ENCODE measurements around the gene PDZD7.

PDZD7 gene

GRCh38 chr10:101061624-101062231, 30.8 kb upstream of the PDZD7 start, which contains the start of gene KAZALD1:
Gene KAZALD1, plus strand, starts transcription at chr10:101061989. Its CDS starts 604 bp downstream, at chr10:101062593.
- peak; percentile 69 for DNase-seq (ENCODE audit: low read depth)

DNA sequence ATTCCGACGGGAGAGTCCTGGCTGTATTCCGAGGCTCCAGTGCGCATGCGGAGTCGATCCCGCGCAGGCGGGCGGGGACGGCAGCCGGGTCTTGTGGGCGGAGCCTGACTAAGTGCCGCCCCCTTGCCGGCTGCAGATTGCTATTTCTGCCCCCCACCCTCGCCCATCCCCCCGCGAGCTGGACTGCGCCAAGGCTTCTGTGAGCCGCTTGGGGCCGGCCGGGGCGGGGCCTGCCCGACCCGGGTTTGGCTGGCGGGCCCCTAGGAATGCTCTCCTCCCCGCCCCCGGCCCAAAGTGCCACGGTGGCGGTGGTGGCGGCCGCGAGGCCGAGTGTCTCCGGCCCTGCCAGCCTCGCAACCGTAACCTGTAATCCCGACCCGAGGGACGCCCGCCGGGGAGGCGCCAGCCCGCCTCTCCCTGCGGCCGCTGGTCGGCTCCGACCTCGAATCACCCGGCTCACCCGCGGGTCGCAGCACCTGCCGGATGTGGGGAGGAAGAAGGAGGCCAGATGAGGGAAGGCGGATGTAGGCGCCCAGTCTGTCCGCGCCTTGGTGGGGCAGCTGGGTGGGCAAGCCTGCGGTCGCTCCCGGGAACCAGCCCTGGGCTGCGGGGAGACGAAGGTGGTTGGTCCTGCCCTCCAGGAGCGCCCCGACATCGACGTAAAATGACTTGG, 30.2 kb upstream of the PDZD7 start:
- peak; percentile 90 for DNase-seq (ENCODE audit: low read depth)

GRCh38 chr10:101060036-101060950, 29.4 kb upstream of the PDZD7 start:
- peak; percentile 90 for DNase-seq (ENCODE audit: low read depth)

DNA sequence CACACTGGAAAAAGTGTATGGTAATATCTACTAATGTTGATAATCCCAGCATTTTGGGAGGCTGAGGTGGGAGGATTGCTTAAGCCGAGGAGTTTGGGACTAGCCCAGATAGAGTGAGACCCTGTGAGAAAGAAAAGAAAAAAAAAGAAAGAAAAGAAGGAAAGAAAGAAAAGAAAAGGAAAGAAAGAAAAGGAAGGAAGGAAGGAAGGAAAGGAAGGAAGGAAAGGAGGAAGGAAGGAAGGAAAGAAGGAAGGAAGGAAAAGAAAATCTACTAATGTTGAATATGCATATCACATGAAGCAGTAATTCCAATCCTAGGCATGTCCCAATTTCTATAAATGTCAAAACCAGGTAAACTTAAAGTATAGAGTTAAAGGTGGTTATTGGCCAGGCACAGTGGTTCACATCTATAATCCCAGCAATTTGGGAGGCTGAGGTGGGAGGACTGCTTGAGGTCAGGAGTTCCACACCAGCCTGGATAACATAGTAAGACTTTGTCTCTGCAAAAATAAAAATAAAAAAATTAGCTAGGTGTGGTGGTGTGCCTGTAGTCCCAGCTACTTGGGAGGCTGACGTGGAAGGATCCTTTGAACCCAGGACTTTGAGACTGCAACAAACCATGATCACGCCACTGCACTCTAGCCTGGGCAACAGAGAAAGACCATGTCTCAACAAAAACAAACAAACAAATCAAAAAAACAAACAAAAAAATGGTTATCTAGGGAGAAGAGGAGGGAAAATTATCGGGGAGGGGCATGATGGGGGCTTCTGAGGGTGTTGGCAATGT, 25.6 kb upstream of the PDZD7 start:
- DNase-seq (ENCODE audit: low read depth) = no peak

DNA sequence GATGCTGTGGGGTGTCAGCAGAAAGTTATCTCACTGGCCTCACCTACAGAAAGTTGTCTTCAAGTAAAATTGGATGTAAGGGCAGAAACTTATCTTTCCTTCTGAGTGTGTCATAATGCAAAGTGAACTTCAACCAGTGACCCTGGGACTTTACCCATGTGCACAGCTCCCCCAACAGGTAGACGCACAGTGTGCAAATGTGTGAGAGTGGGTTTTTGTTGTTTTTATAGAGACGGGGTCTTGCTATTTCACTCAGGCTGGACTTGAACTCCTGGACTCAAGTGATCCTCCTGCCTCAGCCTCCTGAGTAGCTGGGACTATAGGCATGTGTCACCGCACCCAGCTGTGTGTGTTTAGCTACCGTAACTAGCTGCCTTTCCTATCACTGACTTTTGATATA, 24.5 kb upstream of the PDZD7 start:
- DNase-seq (ENCODE audit: low read depth) = no peak

- no peak for DNase-seq (ENCODE audit: low read depth)
Measured at GRCh38 chr10:101054876-101055275, 23.9 kb upstream of the PDZD7 start.

DNA sequence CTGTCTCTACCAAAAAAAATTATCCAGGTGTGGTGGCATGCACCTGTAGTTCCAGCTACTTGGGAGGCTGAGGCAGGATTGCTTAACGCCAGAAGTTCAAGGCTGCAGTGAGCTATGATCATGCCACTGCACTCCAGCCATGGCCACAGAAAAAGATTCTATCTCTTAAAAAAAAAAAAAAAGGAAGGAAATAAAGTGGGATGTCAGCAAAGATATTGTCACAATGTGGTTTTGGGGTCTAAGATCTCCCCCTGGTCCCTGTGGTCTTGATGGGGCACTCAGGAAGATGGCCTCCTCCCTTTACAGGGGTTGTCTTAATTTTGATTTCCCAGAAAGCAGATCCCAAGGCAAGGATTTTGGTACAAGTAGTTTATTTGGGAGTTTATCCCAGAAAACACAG, 23.4 kb upstream of the PDZD7 start:
- no peak for DNase-seq (ENCODE audit: low read depth)

DNA sequence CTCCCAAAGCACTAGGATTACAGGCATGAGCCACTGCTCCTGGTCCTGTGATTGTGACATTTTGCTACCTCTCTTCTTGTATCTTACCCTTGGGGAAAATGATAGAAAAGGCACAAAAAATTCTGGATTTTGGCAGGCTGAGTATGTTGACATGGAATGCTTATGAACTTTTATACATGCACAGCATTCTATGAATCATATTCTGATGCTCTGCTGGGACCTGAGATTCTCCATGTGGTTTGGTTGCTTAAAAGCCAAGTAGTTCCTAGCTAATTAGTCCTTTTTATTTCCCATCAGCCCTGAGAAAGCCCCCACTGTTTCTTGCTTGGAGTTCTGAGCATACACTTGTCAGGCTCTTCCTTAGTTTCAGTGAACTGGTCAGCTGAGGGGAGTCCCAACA, 22.6 kb upstream of the PDZD7 start:
- peak; percentile 44 for DNase-seq (ENCODE audit: low read depth)

DNA sequence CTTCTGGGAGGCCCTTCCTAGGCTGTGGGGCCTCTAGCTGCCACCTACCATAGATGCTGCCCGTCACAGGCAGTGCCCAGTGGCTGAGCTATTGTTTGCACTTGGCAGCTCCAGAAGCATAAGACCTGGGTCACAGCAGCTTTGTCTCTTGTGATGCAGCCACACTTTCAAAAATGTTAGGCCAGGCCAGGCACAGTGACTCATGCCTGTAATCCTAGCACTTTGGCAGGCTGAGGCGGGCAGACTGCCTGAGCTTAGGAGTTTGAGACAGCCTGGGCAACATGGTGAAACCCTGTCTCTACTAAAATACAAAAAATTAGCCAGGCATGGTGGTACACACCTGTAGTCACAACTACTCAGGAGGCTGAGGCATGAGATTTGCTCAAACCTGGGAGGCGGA, 21.4 kb upstream of the PDZD7 start:
- DNase-seq (ENCODE audit: low read depth) = peak; percentile 74

GRCh38 chr10:101050208-101051069, 19.5 kb upstream of the PDZD7 start:
- DNase-seq (ENCODE audit: low read depth) = peak; percentile 39

DNA sequence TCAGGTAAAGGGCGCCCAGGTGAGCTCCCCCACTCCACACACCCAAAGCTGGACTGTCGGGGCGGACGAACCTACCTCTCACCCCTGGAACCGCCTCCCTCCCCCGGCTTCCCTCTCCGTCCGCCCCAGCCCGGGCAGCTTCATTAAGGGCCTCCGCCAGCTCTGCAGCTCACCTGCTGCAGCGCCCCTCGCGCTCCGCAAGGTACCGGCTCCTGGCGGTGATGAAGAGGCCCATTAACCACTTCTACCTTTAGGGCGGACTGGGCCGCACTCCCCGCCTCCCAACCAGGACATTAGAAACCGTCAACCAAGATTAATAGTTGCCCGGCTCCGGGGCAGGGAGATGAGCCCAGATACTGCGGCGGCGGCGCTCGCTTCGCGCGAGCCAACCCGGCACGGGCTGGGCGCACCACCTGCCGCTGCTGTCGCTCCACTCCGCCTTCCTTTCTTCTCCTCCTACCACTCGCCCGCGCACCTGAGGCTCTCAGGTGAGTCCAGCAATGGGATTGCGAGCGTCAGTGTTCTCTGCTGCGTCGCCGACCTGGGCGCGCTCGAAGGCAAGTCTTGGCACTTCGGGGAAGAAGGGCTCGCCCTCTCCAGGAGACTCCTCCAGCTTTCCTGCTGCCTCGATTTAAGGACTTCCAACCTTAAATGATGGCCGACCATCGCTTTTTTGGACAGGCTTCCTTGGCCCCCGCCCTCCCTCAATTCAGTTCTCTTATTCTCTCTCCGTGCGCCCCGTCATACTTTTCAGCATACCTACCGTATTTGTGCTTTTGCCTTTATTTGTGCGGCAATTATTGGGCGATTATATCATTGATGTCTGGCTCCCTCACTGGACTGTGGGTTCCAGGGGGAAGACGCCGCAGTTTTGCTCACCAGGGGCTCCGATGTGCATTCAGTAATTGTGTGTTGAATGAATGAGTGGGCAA, 17.3 kb upstream of the PDZD7 start:
- DNase-seq (ENCODE audit: low read depth) = no peak

DNA sequence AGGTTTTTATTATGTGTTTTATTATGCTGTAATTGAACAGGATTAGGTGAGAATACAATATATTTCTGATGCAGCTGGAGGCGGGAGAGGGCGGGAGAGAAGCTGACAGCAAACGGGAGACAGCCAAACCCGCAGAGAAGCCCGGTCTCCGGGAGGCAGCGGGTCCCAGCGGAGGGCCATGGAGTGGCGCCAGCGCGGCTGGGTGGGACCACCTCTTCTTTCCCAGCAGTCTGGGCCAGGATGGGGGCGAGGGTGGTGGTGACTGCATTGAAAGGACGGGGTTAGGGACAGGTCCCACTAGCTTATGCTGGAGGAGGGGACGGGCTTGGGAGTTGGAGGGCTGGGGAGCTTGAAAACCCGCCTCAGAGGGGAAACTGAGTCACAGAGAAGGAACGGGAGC, 16.3 kb upstream of the PDZD7 start:
- DNase-seq (ENCODE audit: low read depth) = no peak

GRCh38 chr10:101046332-101047238, 15.7 kb upstream of the PDZD7 start:
- DNase-seq (ENCODE audit: low read depth) = no peak

DNA sequence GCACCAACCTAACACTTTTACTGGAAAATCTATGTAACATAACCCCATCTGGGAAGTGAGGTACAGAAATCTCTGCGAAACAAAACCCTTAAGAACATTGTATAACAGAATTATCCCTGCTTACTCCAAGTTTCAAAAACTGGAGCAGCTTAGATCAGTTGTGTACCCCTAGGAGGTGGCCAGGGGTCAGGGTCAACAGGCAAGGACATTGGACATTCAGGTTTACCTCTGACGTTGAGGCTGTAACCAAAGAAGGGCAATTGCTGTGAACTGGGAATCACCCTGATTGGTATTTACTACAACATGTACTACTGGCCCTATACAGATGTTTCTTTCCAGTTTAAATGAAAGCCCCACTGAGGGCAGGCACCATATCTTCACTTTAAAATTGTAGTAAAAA, 13.2 kb upstream of the PDZD7 start:
- no peak for DNase-seq (ENCODE audit: low read depth)

GRCh38 chr10:101043363-101043707, 12.4 kb upstream of the PDZD7 start:
- no peak for DNase-seq (ENCODE audit: low read depth)

- peak; percentile 93 for DNase-seq (ENCODE audit: low read depth)
Measured at GRCh38 chr10:101042667-101043362, 11.9 kb upstream of the PDZD7 start.

DNA sequence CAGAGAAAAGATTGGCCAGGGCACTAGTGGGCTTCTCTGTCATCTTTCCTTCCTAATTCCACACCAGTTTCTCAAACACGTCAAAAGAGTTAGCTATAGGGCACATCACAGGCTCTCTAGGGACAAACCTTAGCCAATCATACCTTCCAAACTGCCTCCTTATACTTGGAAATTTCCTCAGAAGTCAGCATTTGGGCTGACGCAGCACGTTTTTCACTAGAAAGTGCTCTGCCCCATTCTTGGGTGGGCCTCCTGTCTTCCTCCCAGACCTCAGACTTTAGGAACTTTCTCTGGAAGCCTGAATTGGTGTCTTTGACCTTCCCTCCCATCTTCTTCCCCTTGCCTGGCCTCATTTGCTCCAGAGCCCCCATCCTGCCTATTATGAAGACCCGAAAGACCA, 11.2 kb upstream of the PDZD7 start:
- no peak for DNase-seq (ENCODE audit: low read depth)

DNA sequence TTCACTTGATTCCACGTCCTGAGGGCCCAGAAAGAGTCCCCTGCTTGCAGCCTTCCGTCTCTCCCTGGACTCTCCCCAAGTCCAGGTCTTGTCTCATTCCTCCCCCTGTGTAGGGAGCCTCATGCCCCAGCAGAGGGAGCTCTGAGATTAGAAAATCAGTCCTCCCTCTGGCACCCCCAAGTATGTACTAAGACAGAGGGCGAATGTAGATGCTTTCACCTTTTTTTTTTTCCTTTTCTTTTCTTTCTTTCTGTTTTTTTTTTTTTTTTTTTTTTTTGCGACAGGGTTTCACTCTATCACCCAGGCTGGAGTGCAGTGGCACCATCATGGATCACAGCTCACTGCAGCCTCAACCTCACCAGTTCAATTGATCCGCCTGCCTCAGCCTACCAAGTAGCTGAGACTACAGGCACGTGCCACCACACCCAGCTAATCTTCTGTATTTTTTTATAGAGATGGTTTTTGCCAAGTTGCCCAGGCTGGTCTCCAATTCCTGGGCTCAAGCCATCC, 10.4 kb upstream of the PDZD7 start:
- peak; percentile 89 for DNase-seq (ENCODE audit: low read depth)
